HL-60/S4 treated with retinoic acid at 250 ng/mL for 4 days and 3 days (cell line): ENCODE measurements around the gene BACH2.
"Not testable (repeated sequence)": the region's sequence is repeated elsewhere in the genome, so short reads cannot be mapped to it uniquely, and the experiment has no call there.

Experiments
- in situ Hi-C: fragments of 300-500 bp; cut with MboI; formaldehyde crosslinking; loops from 2 replicates; pipeline ENCODE4 v1.7.0; 2022; ENCODE audit warnings: low sequenced_read_pairs

The BACH2 gene

DNA sequence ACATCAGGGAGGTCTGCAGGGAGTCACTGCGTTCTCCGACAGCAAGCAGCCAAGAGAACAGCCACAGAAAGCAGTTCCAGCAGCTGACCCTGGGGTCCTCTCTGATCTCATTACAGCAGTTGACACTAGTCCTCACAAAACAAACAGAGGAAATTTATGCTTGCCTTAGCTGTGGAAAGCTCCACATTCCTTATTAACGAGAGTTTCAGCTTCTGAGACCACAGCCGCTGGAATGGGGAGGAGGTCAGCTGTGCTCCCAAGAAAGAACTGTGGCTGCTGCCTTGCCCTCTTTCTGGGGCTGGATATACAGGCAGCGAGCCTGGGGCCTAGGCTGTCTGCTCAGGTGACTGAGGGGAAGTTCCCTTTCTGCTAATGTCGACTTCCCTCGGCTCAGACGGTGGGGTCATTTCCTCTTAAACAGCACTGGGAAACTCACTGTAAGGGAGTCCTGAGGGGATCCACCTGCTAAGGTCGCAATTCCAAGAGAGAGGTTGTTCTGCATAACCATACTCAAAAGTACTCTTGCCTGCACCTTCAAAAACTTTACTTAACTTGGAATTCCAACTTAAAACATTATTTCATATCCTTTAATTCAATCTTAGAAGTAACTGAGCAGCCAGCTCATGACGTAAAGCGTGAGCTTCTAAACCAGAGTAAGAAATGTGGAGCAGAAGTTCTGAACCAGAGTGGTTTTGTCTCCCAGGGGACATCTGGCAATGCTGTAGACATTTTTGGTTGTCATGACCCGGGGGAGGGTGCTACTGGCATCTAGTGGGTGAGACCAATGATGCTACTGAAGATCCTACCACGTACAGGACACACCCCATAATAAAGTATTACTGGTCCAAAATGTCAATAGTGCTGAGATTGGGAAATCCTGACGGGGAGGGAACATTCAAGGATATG, 80.3 kb downstream of the BACH2 start:
- in situ Hi-C loops, result no loop called here

- in situ Hi-C loops, result no loop called here
These were observed 81.7 kb downstream of the BACH2 start for GRCh38 chr6:90214966-90215365.

- in situ Hi-C loops, result no loop called here
These were observed 82.2 kb downstream of the BACH2 start for GRCh38 chr6:90214461-90214860.

DNA sequence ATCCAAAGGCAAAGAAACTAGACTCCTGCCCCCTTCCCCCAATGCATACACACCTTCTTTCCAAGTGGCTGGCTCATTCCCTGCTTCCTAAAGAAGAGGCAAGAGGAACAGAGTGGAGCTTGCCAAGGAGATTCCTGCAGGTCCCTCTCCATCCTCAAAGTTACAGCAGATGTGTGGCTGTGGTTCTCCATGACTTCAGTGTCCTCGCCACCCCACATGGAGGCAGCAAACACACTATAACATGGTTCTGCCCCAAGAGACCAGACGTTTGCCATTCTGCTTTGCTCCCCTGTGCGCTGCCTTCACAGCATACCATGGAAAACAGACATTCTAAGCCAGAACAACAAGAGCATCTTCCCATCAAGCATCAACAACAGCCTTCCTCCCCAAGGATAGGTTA, 84.4 kb downstream of the BACH2 start:
- in situ Hi-C loops, result no loop called here

DNA sequence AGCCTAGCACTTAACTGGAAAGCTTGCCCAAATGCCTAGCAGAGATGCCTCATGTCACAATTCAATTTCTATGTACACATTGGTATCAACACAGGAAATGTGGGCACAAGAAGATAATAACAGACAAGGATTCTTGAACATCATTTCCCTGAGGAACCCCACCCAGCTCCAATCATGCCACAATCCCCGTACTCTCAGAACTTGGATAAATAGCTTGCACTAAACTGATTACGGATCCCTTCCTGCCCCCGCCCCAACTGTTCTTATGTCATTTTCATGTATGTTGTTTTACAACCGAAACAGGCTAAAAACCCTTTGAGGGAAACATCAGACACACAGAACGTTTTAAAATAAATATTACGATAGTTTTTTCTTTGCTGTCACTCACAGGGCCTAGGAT, 87.1 kb downstream of the BACH2 start:
- in situ Hi-C loops, result no loop called here

DNA sequence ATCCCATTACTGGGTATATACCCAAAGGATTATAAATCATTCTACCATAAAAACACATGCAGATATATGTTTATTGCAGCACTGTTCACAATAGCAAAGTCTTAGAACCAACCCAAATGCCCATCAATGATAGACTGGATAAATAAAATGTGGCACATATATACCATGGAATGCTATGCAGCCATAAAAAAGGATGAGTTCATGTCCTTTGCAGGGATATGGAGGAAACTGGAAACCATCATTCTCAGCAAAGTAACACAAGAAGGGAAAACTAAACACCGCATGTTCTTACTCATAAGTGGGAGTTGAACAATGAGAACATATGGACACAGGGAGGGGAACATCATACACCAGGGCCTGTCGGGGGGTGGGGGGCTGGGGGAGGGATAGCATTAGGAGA, 88.0 kb downstream of the BACH2 start:
- in situ Hi-C loops, result not testable (repeated sequence)

DNA sequence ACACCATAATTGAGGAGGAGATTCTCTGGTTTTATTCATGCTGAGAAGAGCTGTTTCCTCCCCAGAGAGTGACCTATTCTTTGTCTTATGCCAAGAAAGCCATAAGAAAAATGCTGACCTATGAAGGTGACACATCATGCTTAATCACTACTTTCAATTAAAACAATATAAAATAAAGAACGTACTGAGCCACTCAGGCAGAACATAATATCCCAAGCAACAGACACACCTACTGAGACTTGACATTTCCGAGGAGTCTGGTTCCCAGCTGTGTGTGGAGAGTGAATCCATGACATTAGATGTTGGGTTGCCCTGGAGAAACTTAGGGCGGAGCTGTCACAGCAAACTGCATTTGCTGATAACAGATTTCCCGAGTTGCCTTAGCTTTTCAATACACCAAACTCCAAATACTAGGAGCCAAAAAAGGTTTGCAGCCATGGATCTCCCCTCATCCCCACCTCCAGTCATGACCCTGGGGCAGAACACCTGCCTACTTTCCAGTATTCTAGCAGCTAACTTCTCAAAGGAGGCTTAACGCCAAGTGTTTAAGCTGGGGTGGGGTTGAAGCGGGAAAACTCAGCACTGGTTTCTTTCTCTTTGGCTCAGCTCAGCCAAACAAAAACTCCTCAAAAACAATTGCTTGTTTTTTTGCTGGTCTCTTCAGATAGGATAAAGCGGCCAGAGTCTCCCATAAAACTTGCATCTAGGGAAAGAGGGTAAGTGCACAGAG, 92.2 kb downstream of the BACH2 start:
- in situ Hi-C loops, result no loop called here

DNA sequence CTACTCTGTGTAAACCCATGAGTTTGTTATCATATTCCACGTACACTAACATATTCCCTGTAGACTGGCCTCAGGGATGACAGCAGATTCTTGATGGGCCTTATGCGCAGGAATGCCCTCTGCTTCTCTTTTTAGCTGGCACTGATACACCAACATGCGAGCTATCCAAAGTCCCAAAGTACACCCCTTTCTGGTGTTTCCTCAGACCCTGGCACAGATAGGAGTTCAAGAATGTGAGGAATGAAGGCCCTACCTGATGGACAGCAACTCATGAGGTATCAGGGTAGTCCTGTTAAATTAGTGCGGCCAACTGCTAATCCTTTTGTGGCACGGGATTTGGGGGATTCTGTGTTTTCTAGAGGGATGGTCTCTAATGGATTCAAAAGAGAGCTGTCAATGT, 93.0 kb downstream of the BACH2 start:
- in situ Hi-C loops, result no loop called here

- in situ Hi-C loops, result no loop called here
These were observed 94.5 kb downstream of the BACH2 start for GRCh38 chr6:90202156-90202555.

DNA sequence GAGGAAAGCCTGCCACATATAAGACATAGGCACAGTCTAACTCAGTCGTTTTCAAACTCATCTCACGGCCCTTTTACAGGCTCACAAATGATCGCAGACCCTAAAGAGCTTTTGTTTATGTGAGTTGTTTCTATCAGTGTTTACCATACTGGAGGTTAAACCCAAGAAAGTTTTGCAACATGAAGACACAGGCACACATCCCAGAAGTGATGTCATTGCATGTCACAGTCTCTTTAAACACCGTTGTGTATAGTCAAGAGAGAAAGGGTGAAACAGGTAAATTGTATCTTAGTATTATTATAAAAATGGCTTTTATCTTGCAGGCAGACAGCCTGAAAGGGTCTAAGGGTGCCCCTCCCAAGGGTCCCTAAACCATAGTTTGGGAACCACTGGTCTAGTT, 96.7 kb downstream of the BACH2 start:
- in situ Hi-C loops, result no loop called here

DNA sequence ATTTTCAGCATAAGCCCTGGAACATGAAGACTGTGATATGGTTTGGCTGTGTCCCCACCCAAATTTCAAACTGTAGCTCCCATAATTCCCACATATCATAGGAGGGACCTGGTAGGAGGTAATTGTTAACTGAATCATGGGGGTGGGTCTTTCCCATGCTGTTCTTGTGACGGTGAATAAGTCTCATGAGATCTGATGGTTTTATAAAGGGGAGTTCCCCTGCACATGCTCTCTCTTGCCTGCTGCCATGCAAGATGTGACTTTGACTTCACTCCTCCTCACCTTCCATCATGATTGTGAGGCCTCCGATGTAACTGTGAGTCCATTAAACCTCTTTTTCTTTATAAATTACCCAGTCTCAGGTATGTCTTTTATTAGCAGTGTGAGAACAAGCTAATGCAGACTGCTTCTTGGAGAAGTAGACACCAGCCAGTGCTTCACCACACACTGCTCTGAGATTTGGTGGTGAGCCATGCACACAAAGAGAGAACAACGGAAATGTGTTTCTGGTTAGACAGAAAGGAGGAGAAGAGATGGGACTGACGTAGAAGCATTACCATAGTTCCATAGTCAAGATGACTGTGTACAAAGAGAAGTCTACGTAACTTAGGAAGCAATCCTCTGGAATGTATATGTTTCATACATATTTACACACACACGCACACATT, 97.8 kb downstream of the BACH2 start:
- in situ Hi-C loops, result no loop called here

GRCh38 chr6:90197854-90198496, 98.7 kb downstream of the BACH2 start:
- in situ Hi-C loops, result no loop called here

DNA sequence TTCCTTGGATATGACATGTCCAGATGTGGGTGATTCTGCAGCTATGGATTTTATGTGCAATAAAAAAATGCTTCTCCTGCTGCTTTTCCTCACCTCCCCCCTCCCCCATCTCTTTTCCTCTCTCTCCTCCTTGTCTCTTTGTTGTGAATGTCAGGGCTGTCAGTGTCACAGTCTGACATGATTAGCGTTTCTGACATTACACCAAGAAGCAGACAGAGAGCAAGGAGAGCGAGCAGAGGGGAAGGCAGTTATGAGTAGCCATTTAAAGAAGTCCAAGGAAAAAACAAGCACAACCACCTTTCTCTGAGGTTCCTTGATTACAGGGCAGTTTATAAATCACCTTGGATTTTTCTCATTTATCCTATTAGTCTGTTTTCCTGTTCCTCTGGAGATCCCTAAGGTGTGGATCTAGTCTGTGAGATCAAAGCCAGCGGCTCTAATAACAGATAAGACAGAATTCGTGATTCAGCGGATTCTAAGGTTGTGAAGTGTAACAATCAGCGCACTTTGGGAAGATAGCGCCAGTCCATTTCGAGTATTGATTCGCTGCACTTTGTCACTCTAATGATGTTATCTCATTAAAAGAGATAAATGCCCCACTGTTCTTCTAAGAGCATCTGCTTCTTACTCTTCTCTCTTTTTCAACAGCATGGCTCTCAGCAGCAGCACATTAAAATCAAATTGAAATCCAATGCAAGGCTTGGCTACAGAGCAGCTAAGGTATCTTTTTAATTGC, 101.4 kb downstream of the BACH2 start:
- in situ Hi-C loops, result no loop called here

- in situ Hi-C loops, result no loop called here
These were observed 102.2 kb downstream of the BACH2 start for GRCh38 chr6:90194371-90194841.

- in situ Hi-C loops, result no loop called here
These were observed 103.3 kb downstream of the BACH2 start for GRCh38 chr6:90193359-90193758.

GRCh38 chr6:90192857-90193256, 103.8 kb downstream of the BACH2 start:
- in situ Hi-C loops, result no loop called here

GRCh38 chr6:90190752-90191395, 105.8 kb downstream of the BACH2 start:
- in situ Hi-C loops, result no loop called here

GRCh38 chr6:90190131-90190530, 106.5 kb downstream of the BACH2 start:
- in situ Hi-C loops, result no loop called here

DNA sequence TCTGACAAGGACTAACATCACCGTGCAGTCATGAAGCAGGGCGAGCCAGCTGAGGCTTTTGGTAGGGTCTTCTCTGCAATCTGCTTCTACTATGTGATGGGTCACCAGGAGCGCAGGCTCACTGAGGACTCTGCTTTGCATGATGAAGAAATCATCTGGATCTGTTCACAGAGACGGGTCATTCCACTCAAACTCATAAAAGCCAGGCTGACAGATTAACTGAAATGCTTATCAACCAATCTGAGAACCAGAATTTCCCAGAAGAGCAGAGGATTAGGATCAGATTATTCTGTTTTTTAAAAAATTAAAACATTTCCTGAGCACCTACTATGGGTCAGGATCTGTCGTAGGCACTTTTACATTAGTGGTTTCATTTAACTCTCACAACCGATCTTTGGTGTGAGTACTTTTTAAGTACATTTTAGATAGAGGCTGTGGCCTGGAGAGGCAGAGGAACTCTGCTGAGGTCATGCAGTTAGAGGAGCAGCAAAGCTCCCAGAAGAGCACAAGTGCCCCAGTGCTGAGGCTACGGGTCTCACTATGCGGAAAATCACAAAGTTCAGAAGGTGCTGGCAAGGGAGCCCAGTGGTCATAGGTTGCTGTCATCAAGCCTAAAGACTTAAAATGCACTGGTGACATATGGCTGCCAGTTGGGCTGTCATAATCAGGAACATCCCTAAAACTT, 109.1 kb downstream of the BACH2 start:
- in situ Hi-C loops, result no loop called here
